GM19328 (cell line): Measurements from ENCODE around the gene MRGPRX2.

Experiments
- ATAC-seq: cut with Tn5 transposase; IDR thresholded peaks from one replicate; pipeline ENCODE4 v1.9.1; 2021; ENCODE audit warnings: mild to moderate bottlenecking, moderate library complexity; ENCODE audit not compliant: unreplicated experiment

Gene MRGPRX2

DNA sequence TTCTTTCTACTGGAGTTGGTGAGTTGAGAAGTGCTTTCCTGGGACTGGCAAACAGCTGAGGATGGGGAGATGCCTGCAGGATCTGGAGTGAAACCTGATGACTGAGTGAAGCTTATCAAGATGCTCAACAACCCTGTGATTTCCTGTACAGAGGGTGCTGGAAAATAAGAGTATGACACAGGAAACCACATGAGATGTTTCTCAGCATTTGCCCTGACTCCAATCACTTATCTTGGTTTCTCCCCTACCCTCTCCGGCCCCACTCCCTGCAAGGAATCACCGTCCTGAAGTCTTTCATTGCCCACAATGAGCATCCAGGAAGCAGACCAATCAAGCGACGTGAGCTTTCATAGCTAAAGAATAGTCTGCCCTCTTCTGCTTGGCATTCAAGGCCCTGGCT is at the start of gene MRGPRX2:
Gene MRGPRX2, minus strand, starts transcription at position 89 of the 400 bp plus-strand sequence. CDS start 4,315 bp downstream, outside the sequence.
- ATAC-seq, result no peak

DNA sequence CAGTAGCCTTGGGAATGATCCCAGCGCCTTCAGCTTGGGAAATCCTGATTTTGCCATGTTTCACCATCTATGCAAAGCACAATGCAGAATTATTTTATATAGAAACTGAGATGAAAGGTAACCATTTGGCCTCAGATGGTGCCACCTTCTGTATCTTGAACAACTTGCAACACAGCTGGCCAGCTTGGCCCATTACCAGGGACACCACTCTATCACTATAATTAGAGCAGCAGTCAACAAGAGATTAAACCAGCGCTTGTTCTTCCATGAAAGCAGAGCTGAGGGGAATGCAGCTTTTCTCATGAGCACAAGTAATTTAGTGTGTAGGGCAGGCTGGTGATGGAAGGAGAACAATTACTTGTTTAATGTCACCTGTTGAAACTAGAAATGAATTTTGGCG is 49.8 kb upstream of the MRGPRX2 start:
- ATAC-seq, result no peak

DNA sequence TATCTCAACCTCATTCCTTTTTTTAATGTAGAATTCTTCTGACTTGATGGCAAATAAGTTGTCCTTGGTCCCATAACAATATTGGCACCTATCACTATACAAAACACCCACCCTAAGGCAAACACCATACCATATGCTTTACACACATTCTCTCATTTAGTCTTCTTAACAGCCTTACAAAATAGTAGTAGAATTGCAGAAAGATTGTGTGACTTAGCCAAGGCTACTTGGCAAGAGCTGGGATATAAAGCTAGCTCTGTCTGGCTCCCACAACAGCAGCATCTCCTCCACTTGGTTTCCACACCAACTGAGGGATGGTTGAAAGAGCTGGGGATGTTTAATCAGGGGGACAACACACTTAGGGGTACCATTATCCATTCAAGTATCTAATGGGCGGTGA is 46.6 kb upstream of the MRGPRX2 start:
- ATAC-seq, result no peak

DNA sequence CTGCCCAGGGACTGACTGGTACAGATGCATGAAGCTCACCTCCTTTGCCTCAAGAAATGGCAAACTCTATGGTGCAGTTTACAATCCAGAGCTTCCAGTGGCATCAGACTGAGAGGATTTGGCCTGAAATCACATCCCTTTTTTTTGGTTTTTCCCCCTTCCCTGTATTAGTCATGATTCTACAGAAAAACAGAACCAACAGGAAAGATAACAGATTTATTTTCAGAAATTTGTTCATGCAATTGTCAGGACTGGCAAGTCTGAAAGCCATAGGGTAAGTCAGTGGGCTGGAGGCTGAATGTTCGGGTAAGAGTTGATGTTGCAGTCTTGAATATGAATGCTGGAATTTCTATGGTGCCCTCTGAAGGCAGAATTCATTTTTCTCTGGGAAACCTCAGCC is 44.5 kb upstream of the MRGPRX2 start:
- ATAC-seq, result no peak

DNA sequence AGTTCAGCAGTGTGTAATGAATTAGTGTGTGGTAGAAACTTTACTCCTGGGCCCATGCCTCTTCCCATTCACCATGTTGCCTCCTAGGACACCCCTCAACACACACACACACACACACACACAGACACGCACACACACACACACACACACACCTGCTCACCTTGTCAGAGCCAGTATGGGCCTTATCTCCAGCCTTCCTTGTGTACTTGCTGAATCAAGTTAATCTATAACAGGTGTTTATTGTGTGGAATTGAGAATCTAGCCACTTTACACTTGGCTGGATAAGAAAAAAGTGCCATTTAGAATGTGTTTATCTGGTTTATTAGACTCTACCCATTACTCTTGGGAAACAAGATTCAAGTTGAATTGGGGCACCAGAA is 42.0 kb upstream of the MRGPRX2 start:
- ATAC-seq, result no peak

DNA sequence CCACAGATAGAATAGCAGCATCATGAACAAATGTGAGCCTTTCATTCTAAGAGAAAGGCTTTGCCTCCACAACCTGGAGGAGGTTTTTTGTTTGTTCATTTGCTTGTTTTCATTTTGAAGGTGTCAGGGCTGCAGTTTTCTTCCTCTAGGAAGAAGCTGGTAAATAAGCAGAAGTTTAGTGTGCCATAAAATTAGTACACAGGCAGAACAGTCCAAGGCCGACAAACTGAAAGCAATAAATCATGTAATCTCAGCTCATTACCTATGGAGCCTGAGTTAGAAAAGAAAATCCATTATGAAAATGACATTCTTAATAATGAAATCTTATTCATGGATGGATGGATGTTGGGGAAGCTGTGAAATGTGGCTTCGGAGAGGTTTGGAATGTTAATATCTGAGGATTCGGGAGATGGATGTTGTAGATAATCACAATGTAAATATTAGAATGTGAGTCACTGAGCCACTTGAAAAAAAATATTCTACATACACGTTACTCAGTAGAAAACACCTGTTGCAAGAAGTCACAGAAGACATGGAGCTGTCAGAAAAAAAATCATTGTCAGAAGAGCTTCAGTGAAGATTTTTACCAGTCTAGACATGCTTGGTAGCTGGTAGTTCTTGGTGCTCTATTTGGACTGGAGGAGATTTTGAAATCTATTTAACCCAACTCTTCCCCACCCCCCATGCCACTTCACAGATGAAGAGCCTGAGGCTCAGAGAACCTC is 41.4 kb upstream of the MRGPRX2 start:
- ATAC-seq, result no peak

DNA sequence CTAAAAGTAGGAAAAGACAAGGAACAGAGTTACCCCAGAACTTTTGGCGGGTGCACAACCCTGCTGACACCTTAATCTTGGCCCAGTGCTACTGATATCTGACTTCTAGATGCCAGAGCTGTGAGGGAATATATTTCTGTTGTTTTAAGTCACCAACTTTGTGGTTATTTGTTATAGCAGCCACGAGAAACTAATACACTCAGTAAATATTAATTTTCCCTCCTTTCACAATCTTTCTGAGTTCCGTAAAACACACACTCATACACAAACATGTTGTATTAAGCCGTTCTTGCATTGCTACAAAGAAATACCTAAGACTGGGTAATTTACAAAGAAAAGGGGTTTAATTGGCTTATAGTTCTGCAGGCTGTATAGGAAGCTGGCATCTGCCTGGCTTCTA is 40.4 kb upstream of the MRGPRX2 start:
- no peak for ATAC-seq

DNA sequence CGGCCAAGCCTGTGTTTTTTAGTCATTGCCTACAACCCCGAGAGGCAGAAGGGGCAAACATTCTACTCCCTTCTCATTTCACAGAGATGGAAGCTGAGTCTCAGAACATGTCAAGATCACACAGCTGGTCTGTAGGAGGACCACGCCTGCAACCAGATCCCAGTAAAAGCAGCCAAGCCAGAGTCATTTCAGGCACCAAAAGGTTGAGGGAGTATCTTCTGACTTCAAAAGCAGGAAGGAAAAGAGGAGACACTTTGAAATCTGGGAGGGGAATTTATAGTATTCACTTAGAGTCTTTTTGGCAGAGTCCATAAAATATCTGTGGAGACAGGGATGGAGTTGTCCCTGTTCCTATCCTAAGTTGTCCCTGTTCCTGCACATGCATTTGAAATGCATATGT is 38.6 kb upstream of the MRGPRX2 start:
- no peak for ATAC-seq

DNA sequence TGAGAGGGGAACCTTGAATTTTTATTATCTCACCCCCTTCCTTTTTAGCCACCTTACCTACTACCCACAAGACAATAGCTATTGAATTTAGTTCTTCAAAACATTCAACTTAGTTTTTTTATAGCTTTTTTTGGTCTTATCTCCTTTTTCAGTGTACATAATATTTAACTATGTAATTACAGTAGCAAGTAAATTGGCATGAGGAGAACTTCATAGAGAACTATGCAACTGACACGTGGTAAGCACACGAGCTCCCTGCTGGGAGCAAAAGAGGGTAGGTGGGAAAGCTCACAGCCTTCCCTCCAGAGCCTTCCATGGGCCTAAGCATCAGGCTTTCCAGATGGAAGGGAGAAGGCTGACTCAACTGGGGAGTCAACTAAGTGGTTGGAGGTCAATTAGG is 34.3 kb upstream of the MRGPRX2 start:
- no peak for ATAC-seq

DNA sequence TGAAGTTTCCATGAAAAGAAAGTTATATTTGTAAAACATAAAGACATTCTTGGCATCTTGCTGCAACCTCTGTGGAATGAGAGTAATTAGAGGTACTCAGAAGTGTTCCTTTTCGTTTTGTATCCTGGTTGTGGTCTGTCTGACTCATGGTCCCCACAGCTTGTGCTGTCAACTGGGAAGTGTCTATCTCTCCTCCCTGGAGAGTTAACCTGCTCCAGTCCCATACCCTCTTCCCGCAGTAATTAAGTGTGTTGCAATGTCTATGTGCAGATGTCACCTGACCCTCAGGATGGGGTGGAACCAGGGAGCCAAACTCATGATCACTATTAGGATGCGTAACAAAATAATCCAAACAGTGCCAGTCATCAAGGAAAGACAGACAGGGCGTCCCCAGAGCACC is 33.5 kb upstream of the MRGPRX2 start:
- no peak for ATAC-seq

DNA sequence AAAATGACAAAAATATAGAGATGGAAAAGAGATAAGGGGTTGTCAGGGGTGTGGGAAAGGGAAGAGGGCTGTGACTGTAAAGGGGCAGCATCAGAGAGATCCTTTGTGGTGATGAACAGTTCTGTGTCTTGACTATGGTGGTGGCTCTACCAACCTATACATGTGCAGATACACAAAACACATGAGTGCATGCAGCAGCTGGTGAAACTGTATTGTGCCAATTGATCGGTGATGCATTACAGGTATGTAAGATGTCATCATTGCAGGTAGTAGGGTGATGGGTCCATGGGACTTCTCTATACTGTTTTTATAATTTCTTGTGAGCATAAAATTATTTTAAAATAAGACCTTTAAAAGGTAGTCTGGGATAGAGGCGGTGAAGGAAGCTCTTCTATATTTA is 32.3 kb upstream of the MRGPRX2 start:
- no peak for ATAC-seq

DNA sequence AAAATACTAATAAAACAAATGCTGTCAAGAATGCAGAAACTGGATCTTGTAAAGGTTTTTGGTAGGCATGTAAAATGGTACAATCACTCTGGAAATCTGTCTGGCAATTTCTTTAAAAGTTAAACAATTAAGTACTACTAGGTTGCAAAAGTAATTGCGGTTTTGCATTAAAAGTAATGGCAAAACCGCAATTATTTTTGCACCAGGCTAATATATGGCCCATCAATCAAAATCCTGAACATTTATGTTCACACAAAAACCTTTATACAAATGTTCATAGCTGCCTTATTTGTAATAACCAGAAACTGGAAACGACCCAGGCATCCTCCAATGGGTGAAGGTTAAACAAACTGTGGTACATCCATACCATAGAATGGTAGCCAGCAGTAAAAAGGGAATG is 31.8 kb upstream of the MRGPRX2 start:
- ATAC-seq, result no peak

DNA sequence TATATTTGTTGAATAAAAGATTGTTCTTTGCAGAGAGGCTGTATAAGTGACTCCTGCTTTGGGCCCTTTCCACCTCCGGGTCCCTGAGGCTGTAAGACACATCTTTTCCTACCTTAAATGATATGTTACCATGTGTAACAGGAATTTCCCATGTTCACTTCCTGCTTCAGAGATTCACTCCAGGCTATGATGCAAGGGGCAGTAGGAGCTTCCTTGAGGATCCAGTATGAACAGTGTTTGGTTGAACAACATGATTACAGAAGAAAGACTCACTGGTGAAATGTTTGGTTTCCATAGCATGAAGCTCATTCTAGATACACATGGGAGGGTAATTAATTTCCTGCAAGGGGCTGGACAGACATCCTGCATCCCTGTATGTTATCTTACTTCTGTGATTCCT is 30.8 kb upstream of the MRGPRX2 start:
- ATAC-seq, result no peak

DNA sequence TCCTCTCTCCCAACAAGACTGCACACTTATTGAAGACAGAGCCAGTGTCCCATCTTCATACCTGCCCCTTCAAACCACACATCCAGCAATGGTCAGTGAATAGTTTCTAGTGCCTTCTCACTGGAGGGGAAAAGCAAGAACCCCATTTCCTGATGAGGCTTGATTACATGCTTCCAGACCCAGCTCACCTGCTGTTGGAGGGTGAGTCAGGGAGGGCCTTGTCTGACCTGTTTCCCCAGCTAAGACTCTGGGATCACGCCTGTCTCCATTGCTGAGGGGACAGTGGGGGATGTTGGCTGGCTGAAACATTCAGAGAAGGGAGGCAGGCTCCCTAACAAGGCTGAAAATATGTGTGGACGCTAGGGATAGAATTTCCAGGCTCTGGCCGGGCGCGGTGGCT is 28.9 kb upstream of the MRGPRX2 start:
- ATAC-seq, result no peak

DNA sequence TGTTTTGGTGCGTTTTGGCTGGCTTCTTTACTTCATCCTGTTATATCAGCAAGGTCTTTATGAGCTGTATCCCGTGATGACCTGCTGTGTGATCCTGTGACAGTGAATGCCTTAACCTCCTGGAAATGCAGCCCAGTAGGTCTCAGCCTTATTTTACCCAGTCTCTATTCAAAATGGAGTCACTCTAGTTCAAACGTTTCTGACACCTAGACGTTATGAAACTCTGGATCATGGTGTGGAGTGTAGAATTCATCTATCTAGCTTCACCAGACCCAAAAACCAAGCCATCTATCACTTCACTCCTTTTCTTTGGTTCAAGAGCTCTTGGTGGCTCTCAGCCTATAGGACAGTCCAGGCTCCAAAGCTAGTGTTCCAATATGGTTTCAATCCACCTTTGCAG is 28.3 kb upstream of the MRGPRX2 start:
- no peak for ATAC-seq

DNA sequence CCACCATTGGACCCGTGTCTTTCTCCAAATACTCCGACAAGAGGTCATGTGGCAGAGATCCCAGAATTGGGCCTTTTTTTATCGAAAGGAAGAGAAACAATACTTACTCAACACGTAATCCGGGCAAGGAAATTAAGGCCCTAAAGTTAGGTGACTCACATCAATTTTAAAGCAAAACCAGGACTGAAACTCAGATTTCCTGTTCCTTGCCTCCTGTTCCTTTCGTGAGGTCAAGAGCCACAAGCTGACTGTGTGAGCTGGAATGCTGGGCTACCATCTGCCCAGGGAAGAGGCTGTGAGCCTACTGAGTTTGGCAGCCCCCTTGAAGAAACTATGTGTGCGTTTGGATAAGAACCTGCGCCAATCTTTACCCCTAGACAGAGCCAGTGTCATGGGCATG is 27.1 kb upstream of the MRGPRX2 start:
- no peak for ATAC-seq

DNA sequence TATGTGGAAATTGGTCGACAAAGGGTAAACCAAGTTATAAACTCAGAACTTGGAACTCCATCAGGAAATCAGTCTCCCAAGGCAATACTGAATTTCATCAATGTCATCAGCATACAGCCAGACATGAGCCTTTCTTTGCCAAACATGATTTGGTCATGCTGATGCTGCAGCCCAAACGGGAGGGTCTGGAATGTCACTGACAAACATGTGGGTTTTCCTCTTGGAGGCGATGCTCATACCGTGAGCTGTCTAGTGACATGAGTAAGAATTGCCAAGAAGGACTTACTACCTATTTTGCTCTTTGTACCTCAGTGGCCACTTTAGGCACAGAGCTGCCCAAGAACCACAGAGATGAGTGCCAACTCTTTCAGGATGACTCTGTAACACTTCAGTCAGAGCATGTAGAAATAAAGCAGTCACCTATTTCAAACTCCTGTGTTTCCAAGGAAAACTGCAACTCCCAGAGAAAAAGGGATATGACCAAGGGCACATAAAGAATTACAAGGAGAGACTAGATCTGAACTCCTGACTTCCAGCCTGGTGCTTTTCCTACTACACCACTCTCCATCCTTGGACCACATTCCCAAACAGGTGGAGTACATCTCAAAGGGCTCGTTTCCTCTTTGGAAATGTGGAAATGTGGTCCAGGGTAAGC is 24.3 kb upstream of the MRGPRX2 start:
- ATAC-seq, result no peak

DNA sequence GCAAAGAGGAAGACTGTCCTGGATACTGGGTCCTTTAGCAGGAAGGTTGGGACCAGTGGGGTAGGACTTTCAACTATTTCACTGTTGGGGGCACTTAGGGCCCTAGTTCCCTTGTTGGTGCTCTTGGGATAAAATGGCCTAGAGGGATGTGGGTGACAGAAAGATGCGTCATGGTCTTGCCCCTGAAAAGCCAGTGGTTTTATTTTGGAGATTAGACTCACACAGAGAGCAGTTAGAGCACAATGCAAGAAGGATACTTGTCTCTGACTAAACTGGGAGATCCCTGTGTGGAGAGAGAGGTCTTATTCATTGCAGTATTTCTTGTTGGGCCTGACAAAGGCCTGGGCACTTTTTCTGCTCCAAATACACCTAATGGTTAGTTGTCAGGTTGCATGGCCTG is 22.6 kb upstream of the MRGPRX2 start:
- no peak for ATAC-seq

DNA sequence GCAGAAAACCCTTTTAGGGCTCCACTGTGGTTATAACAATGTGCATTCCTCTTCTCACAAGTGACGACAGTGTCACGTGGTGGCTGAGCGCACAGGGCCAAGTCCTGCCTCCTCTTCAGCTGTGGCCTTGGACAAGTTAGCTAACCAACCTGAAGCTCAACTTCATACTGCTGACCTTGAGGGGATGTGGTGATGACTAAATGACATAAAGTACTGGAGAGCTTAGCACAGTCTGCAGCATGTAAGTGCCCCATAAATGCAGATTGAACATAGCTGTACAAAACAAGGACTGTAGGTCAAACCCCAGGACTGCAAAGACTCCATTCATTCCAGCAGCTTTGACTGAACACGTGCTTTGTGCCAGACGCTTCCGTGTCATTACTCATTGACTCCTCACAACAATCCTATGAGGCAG is 20.1 kb upstream of the MRGPRX2 start:
- ATAC-seq, result no peak

DNA sequence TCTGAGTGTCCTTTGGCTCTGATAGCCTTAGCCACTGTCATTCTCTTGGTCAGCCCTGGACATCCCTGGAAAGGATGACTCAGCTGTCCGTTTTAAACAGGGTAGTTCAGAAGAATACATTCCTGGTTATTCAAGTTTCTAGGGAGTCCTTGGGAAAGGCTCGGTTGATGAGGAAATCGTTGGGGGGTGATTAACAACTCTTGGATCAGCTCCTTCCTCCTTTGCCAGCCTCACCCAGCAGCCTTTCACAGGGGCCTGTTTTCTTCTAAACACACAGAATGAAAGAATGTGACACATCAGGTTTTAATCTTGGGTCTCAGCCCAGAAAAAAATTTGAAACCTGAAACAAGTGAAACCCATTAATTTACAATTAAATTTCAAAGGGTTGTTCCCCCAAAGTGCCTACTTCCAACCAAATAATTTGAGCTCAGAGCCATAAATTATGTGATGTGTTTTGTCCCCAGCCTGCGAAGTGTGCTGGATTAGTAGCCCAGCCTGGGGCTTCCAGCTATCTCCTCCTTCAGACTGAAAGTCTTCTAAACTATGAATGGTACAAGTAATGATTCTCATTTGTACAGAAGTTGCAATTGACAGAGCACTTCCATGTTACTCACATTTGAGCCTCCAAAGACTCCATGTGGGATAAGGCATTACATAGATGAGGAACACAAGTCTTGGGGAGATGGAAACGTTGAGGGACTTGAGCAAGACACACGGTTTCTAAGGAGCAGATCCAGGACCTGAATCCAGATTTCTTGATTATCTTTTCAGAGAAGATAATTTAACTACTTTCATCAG is 19.3 kb upstream of the MRGPRX2 start:
- ATAC-seq, result no peak

DNA sequence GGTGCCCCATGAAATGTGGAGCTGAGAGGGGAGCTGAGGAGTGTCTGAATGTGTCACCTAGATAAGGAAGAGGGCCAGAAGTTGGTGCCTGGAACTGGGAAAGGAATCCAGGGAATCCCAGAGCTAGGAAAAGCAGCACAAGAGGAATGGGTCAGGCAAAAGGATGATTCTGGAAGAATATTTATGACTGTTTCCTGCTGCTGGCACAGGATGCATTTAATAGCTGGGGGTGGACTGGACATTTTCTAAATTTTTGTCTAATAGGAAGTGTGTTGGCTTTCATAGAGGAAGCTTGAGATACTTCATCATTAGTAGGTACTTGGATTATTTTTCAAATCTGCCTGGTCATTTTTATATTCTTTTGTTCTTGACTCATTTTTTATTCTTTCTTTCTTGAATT is 17.4 kb upstream of the MRGPRX2 start:
- ATAC-seq, result no peak
